ENCODE results near the gene FCN1.

The FCN1 gene

DNA sequence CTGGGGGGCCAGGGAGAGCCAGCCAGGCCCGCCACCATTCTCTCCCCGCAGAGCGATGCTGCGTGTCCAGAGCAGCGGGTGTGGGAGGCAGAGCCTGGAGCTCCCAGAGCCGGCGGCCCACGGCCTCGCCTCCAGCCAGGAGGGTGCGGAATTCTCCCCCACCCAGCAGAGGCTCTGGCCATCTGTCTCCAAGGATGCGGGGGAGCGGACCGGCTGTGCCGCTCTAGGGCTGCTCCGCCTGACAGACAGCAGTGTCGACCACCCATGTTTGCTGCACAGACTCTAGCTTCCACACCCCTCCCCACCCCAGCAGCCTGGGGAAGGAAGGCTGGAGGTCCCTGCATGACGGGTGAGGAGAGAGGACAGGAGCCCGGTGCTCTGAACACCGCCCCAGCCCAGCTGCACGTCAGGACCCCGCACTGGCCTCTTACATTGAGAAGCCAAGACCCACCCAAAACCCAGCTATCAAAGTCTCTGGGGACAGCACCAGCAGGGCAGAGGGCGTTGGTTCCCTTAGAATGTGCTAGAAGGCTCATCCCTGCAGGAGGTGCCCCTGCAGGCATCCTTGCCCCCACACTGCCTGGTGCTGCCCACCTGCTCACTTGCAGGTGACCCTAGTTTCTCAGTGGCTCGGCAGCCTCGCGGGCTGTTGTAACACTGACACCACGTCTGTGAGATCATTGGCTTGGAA lies 29.7 kb upstream of the FCN1 start:
- no peaks in the 10 kb centered on the region for H4K20me1 ChIP-seq (ENCODE audit: low read depth, low read length)
- no peaks in the 10 kb centered on the region for H3K9me3 ChIP-seq (ENCODE audit: insufficient read depth, low read length)
- no peaks in the 10 kb centered on the region for H3K36me3 ChIP-seq (ENCODE audit: low read length)
- no peak overlapping the region for H3K27ac ChIP-seq (ENCODE audit: low read depth, low read length)
- TF ChIP-seq EZH2phosphoT487 (conservative IDR thresholded peaks at IDR 0.05; ENCODE audit: low read length), result no peak
- TF ChIP-seq, protein P1, sequence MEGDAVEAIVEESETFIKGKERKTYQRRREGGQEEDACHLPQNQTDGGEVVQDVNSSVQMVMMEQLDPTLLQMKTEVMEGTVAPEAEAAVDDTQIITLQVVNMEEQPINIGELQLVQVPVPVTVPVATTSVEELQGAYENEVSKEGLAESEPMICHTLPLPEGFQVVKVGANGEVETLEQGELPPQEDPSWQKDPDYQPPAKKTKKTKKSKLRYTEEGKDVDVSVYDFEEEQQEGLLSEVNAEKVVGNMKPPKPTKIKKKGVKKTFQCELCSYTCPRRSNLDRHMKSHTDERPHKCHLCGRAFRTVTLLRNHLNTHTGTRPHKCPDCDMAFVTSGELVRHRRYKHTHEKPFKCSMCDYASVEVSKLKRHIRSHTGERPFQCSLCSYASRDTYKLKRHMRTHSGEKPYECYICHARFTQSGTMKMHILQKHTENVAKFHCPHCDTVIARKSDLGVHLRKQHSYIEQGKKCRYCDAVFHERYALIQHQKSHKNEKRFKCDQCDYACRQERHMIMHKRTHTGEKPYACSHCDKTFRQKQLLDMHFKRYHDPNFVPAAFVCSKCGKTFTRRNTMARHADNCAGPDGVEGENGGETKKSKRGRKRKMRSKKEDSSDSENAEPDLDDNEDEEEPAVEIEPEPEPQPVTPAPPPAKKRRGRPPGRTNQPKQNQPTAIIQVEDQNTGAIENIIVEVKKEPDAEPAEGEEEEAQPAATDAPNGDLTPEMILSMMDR (IDR thresholded peaks at IDR 0.05; ENCODE audit: insufficient read depth, low read length, poor library complexity, severe bottlenecking), result no peak
- no peaks in the 10 kb centered on the region for H3K27me3 ChIP-seq (ENCODE audit: low read length)
- H3F3A ChIP-seq (ENCODE audit: insufficient read depth), result no peaks in the 10 kb centered on the region
- H3K79me2 ChIP-seq (ENCODE audit: insufficient read depth, low read length), result no peaks in the 10 kb centered on the region
- H2AFZ ChIP-seq (ENCODE audit: low read depth, low read length, severe bottlenecking), result no peak overlapping the region
- H3K9me2 ChIP-seq (replicated peaks; ENCODE audit: insufficient read depth, low read length), result no peaks in the 10 kb centered on the region
- no peak overlapping the region for H3K4me3 ChIP-seq (ENCODE audit: insufficient read depth, low read length, poor library complexity, severe bottlenecking)
- H3K9ac ChIP-seq (ENCODE audit: low read length), result no peak overlapping the region
- H3K4me2 ChIP-seq (ENCODE audit: low read depth, low read length, poor library complexity, severe bottlenecking), result no peak overlapping the region

DNA sequence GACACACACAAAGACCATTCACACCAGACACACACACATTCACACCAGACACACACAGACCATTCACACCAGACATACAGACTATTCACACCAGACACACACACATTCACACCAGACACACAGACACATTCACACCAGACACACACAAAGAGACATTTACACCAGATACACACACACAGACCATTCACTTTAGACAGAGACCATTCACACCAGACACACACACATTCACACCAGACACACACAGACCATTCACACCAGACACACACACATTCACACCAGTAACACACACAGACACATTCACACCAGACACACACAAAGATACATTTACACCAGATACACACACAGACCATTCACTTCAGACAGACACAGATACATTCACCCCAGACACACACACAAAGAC lies 29.0 kb upstream of the FCN1 start:
- no peak overlapping the region for H2AFZ ChIP-seq (ENCODE audit: low read depth, low read length, severe bottlenecking)
- H3K4me2 ChIP-seq (ENCODE audit: low read depth, low read length, poor library complexity, severe bottlenecking), result no peak overlapping the region
- no peak for TF ChIP-seq EZH2phosphoT487 (conservative IDR thresholded peaks at IDR 0.05; ENCODE audit: low read length)
- TF ChIP-seq, protein P1 (IDR thresholded peaks at IDR 0.05; ENCODE audit: insufficient read depth, low read length, poor library complexity, severe bottlenecking), result no peak
- H3K27ac ChIP-seq (ENCODE audit: low read depth, low read length), result no peak overlapping the region
- no peaks in the 10 kb centered on the region for H3K36me3 ChIP-seq (ENCODE audit: low read length)
- H3K9ac ChIP-seq (ENCODE audit: low read length), result no peak overlapping the region
- H3K4me3 ChIP-seq (ENCODE audit: insufficient read depth, low read length, poor library complexity, severe bottlenecking), result no peak overlapping the region
- H4K20me1 ChIP-seq (ENCODE audit: low read depth, low read length), result no peaks in the 10 kb centered on the region
- H3K9me2 ChIP-seq (replicated peaks; ENCODE audit: insufficient read depth, low read length), result no peaks in the 10 kb centered on the region
- no peaks in the 10 kb centered on the region for H3K79me2 ChIP-seq (ENCODE audit: insufficient read depth, low read length)
- no peaks in the 10 kb centered on the region for H3F3A ChIP-seq (ENCODE audit: insufficient read depth)
- no peaks in the 10 kb centered on the region for H3K9me3 ChIP-seq (ENCODE audit: insufficient read depth, low read length)
- H3K27me3 ChIP-seq (ENCODE audit: low read length), result no peaks in the 10 kb centered on the region

DNA sequence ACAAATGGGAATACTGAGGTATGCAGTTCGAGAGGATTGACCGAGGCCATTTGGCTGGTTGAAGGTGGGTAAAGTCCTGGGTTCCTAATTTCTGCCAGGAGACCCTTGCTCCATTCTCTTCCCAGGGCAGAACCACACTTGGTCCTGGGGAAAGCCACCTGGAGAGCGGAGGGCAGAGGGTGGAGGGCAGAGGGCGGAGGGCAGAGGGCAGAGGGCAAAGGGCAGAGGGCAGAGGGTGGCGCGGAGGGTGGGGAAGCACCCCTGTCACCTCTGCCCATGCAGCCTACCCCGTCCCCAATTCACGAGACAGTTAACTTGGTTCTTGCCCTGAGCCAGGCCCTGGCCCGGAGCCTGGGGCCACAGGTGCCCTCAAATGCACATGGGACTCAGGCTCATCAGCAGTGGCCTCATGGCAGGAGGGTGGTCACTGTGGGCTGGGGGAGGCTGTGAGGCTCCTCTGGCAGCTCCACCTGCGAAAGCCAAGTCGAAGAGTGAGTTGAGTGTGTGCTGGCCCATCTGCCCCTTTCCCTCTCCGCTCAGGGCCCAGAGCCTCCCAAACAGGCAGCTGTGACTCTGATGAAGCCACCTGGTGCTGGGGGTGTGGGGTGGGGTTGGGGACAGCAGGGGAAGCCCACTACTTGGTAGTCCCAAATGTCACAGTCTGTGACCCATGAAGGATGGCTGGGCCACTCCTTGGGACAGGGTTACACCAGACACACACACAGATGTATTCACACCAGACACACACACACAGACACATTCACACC lies 28.0 kb upstream of the FCN1 start:
- H3K9me2 ChIP-seq (replicated peaks; ENCODE audit: insufficient read depth, low read length), result no peaks in the 10 kb centered on the region
- no peaks in the 10 kb centered on the region for H3K27me3 ChIP-seq (ENCODE audit: low read length)
- no peaks in the 10 kb centered on the region for H3K36me3 ChIP-seq (ENCODE audit: low read length)
- H2AFZ ChIP-seq (ENCODE audit: low read depth, low read length, severe bottlenecking), result no peak overlapping the region
- no peak overlapping the region for H3K9ac ChIP-seq (ENCODE audit: low read length)
- no peaks in the 10 kb centered on the region for H3F3A ChIP-seq (ENCODE audit: insufficient read depth)
- TF ChIP-seq, protein P1 (IDR thresholded peaks at IDR 0.05; ENCODE audit: insufficient read depth, low read length, poor library complexity, severe bottlenecking), result no peak
- TF ChIP-seq EZH2phosphoT487 (conservative IDR thresholded peaks at IDR 0.05; ENCODE audit: low read length), result no peak
- no peaks in the 10 kb centered on the region for H3K9me3 ChIP-seq (ENCODE audit: insufficient read depth, low read length)
- H3K4me3 ChIP-seq (ENCODE audit: insufficient read depth, low read length, poor library complexity, severe bottlenecking), result no peak overlapping the region
- no peaks in the 10 kb centered on the region for H3K79me2 ChIP-seq (ENCODE audit: insufficient read depth, low read length)
- no peaks in the 10 kb centered on the region for H4K20me1 ChIP-seq (ENCODE audit: low read depth, low read length)
- H3K4me2 ChIP-seq (ENCODE audit: low read depth, low read length, poor library complexity, severe bottlenecking), result no peak overlapping the region
- H3K27ac ChIP-seq (ENCODE audit: low read depth, low read length), result no peak overlapping the region

All from SU-DHL-6 (cell line).